Brain microvascular endothelial cell (primary cell): ENCODE data around the gene CMTM2.
"Not testable (repeated sequence)": the region's sequence is repeated elsewhere in the genome, so short reads cannot be mapped to it uniquely, and the experiment has no call there.

Source experiments
- DNase-seq: peaks from one replicate; pipeline ENCODE4 v3.0.0-alpha.2; 2020
- H3K27ac ChIP-seq: fragments of 250-450 bp; sonication (Bioruptor Pico); 2 replicates; pipeline ENCODE4 v1.5.1; 2020; ENCODE audit warnings: mild to moderate bottlenecking, moderate library complexity
- H3K27me3 ChIP-seq: fragments of 250-450 bp; sonication (Bioruptor Pico); replicated peaks from 2 replicates; pipeline ENCODE4 v1.5.1; 2020; ENCODE audit warnings: mild to moderate bottlenecking
- H3K36me3 ChIP-seq: fragments of 250-450 bp; sonication (Bioruptor Pico); replicated peaks from 2 replicates; pipeline ENCODE4 v1.5.1; 2020; ENCODE audit warnings: mild to moderate bottlenecking
- H3K4me3 ChIP-seq: 2 replicates; pipeline ENCODE4 v1.5.1; 2011; ENCODE audit warnings: low read depth, mild to moderate bottlenecking, control low read depth, low read length, moderate library complexity
- CTCF ChIP-seq: IDR thresholded peaks from 2 replicates; pipeline ENCODE4 v1.5.1; 2011; ENCODE audit warnings: low read depth, mild to moderate bottlenecking, moderate library complexity, low read length, control low read depth, inconsistent platforms; ENCODE audit errors: missing control alignments
- in situ Hi-C: cut with HindIII; loops from 2 replicates; pipeline ENCODE4 v1.10.0; 2017; ENCODE audit warnings: low sequenced_read_pairs, low pct_ligation_motif_present

The CMTM2 gene

GRCh38 chr16:66621973-66622372, 42.7 kb downstream of the CMTM2 start:
- TF ChIP-seq CTCF = no peak
- no peak for DNase-seq
- in situ Hi-C loops = no loop called here

GRCh38 chr16:66622863-66623262, 43.6 kb downstream of the CMTM2 start:
- H3K4me3 ChIP-seq = no peak overlapping the region
- no peak for TF ChIP-seq CTCF
- no peaks in the 10 kb centered on the region for H3K36me3 ChIP-seq
- DNase-seq = no peak
- H3K27me3 ChIP-seq = no peaks in the 10 kb centered on the region
- in situ Hi-C loops = no loop called here
- no peak overlapping the region for H3K27ac ChIP-seq

More at GRCh38 chr16:66621973-66622372, 42.7 kb downstream of the CMTM2 start:
- Histone ChIP-seq H3K27me3 (no peaks in the 10 kb centered on the region), H3K36me3 (no peaks in the 10 kb centered on the region), H3K27ac (no peak overlapping the region), H3K4me3 (no peak overlapping the region)

- no peak overlapping the region for H3K27ac ChIP-seq
- DNase-seq = no peak
- TF ChIP-seq CTCF = no peak
- H3K4me3 ChIP-seq = no peak overlapping the region
- H3K27me3 ChIP-seq = no peaks in the 10 kb centered on the region
- in situ Hi-C loops = no loop called here
- no peaks in the 10 kb centered on the region for H3K36me3 ChIP-seq
Measured at GRCh38 chr16:66623755-66624154, 44.5 kb downstream of the CMTM2 start.

- not testable (repeated sequence) for H3K27ac ChIP-seq
Measured at GRCh38 chr16:66627611-66628378, 48.5 kb downstream of the CMTM2 start.

GRCh38 chr16:66629856-66630255, 50.6 kb downstream of the CMTM2 start:
- Histone ChIP-seq H3K36me3 (no peaks in the 10 kb centered on the region), H3K27ac (no peak overlapping the region), H3K4me3 (no peak overlapping the region), H3K27me3 (no peaks in the 10 kb centered on the region)
- in situ Hi-C loops = no loop called here
- TF ChIP-seq CTCF = no peak
- DNase-seq = no peak

More at GRCh38 chr16:66627611-66628378, 48.5 kb downstream of the CMTM2 start:
- DNase-seq, in situ Hi-C loops, H3K36me3 ChIP-seq, H3K27me3 ChIP-seq, H3K4me3 ChIP-seq: not testable (repeated sequence)

GRCh38 chr16:66630561-66631260, 51.4 kb downstream of the CMTM2 start:
- in situ Hi-C loops = not testable (repeated sequence)

GRCh38 chr16:66631558-66631957, 52.3 kb downstream of the CMTM2 start:
- H3K36me3 ChIP-seq, H3K4me3 ChIP-seq, H3K27me3 ChIP-seq, DNase-seq, in situ Hi-C loops, H3K27ac ChIP-seq: not testable (repeated sequence)

More at GRCh38 chr16:66630561-66631260, 51.4 kb downstream of the CMTM2 start:
- not testable (repeated sequence) for DNase-seq, H3K27me3 ChIP-seq, H3K4me3 ChIP-seq, H3K36me3 ChIP-seq, H3K27ac ChIP-seq
